NCI-H1436 (cell line): ENCODE results near the gene UBL7.

Experiments used
- DNase-seq: peaks from one replicate; lab custom pipeline; 2025; lab: John Stamatoyannopoulos, UW

UBL7 gene

DNA sequence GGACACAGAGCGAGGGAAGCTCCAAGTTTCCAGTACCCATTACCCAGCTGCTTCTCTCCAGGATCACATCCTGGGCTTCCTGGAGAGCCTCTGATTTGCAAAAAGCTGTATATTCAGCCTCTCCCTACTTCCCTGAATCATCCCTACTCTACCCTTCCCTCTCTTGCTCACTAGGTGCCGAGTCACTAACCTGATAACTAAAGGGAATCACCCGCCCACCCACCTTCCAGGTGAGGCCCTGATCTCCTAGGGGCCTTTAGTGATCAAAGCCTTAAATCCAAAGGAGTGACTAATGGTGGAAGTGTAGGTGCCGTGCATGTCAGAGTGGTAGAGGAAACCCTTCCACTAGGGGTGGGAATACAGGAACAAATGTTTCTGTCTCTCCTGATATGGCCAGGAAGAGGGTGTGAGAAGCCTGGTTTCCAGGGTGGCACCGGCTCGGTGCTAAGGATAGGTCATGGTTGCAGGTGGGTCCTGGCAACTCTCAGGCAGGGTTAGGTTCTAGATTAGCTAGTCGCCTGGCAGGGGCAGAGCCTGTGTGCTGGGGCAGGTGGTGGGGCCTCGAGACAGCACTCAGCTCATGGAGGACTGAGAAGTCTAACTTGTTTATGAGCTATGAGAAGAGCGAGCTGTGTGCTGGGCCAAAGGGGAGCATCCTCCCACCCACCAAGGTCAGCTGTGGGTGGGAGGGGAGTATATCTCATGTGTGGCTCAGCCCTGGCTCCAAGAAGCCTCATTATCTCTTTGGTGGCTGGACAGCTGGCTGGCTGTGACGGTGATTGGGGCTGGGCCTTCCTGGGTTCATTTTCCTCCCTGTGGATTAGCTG, 37.3 kb downstream of the UBL7 start:
- no peak for DNase-seq

DNA sequence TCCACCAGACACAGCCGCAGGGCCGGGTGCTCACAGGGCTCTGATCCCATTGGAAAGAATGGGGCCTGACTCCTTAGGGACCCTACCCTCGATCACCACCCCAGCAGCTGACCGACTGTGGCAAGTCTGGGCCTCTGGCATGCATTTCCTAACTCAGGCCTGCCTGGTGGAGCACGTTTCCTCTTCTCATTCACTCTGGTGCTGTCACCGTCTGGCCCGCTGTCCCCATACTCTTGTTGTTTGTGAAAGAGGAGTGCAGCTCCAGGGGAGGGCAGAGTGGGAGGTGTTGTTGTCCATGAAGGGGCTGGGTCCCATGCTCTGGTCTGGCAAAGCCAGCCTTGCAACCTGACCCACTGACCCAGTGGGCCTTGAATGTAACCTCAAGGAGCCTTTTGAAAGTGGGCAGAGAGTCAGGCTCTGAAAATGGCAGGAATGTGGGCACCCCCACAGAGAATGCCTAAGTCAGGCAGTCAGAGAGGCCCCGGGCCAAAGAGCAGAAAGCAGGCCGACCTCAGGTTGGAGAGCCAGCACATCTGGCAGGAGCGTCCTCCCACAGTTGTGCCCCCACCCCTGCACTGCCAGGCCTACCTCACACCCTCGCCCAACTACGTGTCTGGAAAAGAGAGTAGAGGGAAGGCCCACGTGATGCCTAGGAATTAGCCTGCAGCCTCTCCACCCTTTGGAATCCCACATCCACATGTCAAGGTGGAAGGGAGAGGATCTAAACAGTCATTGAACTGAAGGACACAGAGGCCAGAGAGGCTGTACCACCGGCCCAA, 38.1 kb downstream of the UBL7 start:
- no peak for DNase-seq

DNA sequence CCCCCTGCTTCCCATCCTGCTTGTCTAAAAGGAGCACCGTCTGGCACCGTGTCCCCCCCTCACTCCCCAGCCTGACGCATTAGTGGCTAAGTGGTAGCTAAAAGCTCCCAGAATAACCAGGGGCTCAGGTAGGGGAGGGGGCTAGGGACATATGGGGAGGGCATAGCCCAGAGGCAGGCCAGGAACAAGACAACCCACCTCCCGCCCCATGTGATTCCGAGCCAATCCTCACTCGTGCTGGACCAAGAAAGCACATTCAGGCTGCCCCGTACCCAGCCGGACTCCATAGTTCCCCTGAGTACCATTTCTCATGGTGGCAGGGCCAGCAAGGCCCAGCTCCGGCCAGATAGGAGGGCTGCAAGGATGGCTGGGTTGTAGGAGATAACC, 38.7 kb downstream of the UBL7 start:
- DNase-seq: no peak

DNA sequence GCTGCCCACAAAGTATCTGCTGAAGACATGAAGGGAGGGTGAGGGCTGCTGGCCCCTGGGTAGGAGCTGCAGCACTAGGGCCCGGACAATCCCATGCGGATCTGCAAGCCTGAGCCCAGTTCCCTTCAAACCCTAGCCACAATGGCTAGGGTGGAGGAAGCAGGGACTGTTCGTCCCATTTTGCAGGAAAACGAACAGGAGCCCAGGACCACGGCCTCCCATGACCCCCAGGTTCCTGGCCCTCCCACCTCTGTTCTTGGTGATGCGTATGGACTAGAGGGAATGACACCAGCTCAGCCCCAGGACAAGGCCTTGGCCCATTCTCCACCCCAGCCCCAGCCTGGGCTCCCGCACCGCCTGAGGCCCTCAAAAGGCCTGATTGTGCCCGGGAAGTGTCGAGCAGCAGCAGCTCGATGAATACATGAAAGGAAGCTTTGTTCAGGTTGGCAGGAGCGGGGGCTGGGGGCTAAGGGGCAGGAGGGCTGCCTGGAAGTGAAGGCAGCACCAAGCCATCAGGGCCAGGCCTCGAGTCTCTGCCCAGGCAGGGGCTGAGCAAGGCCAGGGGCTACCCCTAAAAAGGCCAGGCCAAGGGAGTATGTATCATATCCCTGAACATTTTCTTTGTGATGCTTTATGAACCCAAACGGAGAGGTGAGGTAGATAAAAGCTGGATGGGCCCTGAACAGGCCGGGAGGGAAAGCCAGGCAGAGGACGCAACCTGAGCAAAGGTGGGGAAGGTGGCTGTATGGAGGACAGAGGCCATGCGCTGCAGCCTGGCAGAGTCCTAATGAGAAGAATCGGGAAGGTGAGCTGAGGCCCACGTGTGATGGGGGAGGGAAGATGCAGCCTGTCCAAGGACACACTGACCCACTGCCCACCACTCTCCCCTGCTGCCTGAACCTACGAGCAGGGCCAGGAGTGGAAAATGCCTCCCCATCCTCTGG, 39.4 kb downstream of the UBL7 start:
- no peak for DNase-seq

DNA sequence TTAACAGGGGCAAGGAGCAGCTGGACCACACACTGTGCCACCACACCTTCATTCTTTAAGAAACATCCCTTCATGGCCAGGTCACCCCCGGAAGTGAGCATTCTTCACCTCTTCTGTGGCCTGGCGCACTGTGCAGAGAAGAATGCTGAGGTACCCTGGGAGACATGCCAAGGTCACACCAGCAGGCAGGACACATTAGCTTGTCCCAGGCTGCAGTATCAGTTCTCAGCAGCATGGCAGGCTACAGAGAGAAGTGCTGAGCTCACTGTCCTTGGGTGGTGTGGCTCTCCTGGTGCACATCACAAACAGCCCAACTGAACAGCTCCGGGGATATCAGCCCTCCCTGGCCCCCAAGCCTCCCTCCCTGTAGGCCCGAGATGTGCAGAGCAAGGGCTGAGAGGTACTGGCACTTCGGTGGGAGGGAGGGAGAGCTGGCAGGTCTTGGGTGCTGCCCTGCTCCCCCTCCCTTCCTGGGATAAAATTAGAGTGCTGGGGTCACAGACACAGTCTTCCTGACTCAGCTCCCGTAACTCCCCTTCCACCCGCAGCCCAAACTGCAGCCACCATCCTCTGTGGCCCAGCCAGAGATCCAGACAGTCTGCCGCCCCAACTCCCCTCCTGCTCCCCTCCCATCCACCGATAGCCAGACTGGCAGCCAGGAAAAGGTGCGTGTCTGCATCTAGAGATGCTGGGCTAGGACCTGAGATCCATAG, 40.6 kb downstream of the UBL7 start:
- no peak for DNase-seq

DNA sequence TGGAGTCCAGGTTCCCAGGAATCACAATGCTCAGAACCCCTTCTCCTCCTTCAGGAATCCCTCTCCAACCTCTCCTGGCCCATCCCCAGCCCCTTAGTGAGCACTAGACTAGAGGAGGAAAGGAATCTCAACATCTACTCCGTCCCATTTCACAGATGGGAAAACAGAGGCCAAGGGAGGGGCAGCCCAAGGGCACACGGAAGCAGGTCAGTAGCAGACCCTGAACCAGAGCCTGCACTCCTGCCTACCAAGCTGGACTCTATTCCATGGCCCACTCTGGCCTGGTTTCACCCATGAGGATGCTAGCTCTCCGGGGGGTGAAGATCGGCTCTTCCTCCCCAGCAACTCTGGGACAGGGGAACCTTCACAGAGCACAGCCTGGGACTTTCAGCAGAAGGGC, 41.5 kb downstream of the UBL7 start:
- no peak for DNase-seq

DNA sequence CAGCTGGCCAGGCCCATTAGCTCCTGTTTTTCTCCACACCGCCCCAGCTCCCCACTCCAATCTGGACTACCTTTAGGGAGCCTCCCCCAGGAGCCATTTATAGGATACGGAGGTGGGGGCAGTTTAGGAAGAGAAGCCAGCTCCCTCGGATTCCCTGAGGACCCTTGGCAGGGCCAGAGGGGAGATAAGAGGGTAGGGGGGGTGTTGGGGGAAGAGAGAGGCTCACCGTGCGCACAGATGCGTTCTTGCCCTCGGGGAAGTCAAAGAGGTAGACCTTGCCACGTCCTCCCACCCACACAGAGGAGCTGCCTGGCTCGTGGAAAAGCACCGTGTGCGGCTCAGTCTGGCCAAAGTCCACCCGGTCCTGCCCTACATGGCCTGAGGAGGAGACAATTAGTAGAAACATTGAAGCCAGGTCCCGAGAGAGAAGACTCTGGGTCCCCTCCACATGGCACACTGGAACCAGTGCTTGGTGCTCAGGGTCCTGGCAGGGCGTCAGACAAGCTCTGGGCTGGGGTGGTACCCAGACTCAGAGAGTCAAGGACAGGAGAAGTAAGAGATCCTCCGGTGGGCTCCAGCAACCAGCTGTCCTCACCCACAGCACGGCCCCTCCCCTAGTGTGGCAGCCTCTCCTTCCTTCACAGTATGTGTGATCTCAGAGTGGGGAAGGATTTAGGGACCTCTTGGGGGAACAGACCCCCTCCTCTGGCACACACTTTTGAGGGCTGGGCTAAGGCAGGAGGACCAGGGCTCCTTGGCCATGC, 42.2 kb downstream of the UBL7 start:
- DNase-seq: no peak

DNA sequence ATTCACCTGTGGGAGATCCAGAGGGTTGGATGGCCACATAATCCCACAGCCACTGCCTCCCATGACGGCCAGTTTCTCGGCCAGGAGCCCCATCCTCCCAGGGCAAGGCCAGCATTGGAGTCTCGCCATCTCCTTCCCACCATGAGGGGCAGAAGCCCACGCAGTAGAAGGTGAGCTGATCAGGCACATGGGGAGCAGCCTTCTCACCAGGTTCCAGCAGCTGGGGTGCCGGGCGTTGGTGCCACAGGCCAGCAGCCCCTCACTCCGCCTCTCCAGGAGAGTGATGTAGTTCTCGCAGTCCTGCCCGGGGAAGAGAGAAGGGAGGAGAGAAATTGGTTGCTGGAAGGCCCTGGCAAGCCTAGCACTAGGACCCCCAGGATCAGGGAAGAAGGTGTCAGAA, 43.3 kb downstream of the UBL7 start:
- DNase-seq: no peak

DNA sequence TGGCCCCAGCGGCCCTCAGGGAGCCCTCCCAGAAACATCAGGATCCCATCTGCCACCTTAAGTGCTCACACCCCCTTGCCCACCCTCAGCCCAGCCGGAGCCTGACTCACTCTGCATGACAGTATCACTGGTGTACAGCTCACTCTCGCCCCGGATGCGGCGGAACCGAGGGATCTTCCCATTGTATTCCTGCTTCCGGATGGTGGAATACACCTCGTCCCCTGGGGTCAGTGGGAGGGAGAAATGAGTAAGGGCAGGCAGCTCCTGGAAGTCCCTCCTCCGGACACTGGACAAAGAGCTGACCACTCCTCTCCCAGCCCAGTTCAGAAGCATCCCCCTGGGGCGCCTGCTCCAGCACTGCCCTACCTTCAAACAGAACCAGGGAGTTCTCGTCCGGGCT, 43.7 kb downstream of the UBL7 start:
- DNase-seq: no peak

DNA sequence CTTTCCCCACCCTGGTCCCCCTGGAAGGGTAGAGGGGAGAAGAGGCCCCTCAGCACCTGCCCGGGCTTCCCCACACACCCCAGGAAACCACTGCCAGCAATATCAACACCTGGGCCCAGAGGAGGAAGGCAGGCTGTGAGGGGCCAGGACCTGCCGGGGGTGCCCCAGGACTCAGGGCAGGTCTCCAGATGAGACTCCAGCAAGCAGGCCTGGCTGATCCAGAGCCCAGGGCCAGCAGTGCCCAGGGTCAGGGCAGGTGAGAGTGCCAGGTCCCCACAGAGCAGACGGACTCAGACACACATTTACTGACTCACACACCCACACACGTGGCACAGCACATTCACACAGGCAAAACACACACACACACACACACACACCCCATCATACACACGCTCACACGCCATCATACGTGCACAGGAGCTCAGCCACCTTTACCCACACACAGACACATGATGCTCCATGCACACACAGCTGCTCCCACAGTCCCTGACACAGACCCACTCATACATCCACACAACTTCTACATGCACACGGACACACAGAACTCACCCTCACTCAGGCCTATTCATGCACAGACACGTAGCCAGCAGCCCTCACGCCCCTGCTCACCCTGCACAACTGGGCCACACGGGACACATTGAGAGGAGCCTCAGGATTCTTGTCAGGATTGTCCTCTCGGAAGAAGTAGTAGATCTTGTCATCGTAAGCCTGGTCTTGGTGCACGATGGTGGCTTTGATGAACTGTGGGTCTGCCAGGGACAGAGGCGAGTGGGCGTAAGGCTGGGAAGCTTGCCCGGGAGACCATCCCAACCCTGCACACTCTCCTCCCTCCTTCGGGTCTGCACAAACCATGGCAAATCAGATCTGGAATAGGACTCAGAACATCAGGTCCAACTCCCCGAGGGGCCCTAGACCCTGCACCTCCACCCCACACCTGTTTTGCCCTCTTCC, 44.7 kb downstream of the UBL7 start:
- DNase-seq: no peak

DNA sequence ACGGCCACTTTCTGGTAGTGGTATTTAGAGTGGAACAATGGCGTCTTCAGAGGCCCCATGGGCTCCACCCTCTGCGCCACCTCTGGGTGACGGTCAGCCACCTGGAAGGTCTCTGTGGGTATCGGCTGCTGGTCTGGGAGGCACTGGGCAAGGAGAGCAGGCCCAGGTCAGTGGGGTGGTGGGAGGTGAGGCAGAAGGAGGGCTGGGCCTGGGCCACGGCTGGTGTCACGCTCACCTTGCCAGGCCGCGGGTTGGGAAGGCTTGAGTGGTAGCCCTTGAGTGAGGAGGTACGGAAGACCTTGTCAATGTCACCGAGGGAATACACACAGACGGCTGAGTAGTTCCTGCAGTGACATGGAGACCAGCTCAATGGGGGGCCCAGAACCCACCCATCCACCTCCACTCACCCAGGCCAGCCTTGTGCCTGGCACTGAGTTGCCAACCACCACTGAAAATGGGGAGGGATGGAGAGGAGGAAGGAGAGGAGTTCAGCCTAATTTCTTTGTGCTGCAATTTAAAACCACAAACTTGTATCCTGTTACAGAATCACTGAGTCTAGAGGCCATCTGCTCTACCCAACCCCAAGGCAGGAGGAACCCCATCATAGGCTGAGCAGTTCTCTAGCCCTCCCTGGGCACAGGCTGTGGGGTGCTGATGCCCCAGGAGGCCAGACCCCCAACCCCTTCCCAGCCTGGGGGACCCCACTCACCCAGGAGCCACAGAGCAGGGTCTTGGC, 46.2 kb downstream of the UBL7 start:
- no peak for DNase-seq

DNA sequence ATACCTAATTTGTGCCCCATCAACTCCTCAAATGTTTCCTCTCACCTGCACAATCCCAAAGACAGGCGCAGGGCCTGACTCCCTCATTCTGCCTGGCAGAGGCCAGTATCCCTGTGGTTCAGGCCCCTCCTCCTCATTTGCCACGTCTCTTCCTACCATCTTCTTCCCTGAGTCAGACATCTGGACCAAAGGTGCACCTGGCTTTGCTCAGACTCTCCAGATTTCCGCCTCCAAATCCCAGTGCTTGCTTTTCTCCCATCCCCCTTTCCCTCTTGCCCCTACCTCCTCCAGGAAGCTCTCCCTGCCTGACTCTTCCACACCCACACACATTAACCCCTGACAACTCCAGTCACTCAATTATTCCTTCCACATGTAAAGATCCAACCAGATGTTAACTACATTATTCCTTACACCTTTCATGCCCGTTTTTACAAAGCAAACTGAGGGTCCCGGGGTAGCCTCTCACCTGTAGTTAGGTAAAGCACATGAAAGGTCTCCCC, 46.8 kb downstream of the UBL7 start:
- no peak for DNase-seq

DNA sequence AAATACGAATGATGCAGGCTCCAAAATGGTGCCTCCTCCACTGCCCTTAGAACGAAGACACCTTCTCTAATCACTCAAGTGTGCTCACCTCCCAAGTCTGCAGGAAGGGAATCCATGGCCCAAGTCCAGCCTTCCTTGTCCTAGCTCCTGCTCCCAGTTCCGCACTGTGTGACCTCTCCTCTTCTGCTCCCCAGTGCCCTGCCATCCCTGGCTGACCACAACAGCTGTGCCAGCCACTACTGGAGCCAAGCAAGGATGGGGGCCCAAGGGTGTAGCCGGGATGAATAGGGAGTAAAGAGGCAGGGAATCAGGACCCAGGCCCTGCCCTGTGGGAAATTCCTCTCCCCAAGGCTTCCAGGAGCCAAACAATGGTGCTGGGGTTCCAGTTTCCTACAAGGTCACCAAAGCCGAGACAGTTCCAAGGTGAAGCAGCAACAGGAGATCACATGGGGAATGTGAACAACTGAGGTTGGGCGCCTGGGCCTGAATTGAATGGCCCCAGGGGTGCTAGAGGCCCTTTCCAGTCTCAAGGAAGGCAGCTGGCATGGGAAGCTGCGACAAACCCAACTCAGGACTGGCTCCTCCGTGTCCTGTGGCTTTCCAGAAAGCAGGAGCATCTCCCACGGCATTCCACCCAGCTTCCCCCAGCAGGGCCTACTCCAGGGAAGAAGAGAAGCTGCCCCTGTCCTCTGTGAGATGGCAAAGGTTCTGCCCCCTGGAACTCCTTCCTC, 47.4 kb downstream of the UBL7 start:
- DNase-seq: no peak

DNA sequence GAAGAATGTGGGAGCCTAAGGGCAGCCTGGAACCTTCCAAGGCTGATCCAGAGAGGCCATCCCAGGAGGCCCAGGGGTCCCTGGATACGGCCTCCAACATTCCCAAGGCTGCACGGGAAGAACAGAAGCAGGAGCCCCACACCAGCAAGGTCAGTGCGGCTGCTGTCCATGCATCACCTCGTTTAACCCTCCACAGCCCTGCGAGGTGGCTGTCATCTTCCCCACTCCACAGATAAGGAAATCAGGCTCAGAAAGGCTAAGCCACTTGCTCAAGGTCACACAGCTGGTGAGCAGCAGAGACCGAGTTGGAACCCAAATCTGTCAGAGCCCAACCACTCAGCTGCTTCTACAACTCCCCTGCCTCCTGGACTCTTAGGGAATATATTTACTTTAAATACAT, 48.8 kb downstream of the UBL7 start:
- DNase-seq: no peak

DNA sequence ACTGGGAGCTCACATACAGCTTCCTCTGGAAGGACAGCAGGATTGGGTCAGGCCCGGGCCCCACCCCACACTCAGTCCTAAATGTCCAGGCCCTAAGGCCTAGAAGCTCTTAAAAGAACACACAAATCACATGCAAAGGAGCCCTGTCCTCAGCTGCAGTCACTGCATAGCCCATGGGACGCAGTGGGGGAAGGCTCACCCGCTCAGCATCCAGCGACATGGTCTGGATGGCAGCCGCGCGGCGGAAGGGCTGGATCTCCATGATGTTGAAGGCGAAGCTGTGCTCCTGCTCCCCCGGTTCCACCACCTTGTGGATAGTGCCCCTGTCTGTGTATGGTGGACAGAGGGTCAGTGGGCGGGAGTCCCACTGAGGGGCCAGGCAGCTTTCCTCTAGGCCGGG, 49.3 kb downstream of the UBL7 start:
- no peak for DNase-seq

DNA sequence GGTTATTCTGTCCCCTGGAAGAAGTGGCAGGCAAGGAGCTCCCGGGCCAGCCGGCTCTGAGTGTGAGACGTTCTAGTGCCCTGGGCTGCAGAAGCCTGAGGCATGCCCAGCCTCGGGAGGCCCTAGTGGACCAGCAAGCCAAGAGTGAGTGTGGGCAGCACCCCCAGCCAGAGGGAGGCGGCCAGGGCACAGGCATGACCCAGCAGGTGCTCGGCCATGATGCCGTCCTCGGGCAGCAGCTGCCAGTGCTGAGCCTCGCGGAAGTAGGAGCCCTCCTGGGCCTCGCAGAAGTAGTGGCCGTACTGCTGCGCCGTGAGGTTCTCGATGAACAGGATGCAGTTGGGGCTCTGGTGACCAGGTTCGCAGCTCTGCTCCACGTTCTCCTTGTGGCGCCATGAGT, 50.5 kb downstream of the UBL7 start:
- no peak for DNase-seq

DNA sequence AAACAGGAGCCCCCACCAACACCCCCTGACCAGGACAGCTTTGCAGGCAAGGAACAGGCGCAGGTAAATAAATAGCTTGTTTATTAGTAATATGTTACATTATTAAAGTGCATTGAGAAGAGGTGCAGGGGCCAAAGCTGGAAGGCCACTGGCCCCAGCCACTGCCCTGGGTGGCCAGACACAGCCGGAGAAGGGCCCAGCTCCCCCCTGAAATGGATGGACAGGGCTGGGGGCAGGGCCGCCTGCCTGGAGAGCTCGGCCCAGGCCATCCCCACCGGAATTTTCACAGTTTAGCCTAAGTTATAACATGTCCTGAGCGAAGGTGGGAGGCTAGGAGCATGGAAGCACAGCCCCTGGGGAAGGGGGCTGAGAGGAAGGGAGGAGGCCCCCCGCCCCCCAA, 51.7 kb downstream of the UBL7 start:
- DNase-seq: no peak

DNA sequence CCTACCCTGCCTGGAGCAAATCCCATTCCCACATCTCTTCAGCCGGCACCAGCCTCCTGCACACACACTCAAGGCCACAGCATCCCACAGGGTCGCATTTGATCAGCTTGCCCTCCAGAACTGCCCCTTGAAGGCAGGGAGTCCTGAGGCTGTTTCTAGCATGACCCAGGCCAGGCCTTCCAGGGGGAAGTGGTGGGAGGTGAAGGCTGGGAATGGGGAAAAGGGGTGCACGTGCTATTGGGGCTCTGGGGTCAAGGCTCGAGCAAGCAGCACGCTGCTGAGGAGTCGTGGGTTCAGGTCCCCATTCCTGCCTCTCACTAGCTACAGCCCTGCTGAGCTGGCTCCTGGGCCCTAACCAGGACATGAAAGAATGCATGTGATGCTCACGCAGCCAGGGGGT, 52.1 kb downstream of the UBL7 start:
- no peak for DNase-seq
